T47D (cell line): ENCODE results near the gene PLXNA2.

Source experiments
- DNase-seq, 2 experiments: peaks; one replicate each; pipeline versions ENCODE4 v3.0.0 to v3.0.0-alpha.2; 2011 to 2012; ENCODE audit warnings: low read depth in 1 of 2, low spot score in 1 of 2
- JUND ChIP-seq: IDR thresholded peaks from 2 replicates; pipeline ENCODE4 v1.6.1; 2012; ENCODE audit warnings: low read depth
- in situ Hi-C: cut with HindIII; loops from 2 replicates; pipeline ENCODE4 v1.10.0; 2016; ENCODE audit warnings: low sequenced_read_pairs, low pct_unique_long_range_greater_than_20kb

PLXNA2 gene

DNA sequence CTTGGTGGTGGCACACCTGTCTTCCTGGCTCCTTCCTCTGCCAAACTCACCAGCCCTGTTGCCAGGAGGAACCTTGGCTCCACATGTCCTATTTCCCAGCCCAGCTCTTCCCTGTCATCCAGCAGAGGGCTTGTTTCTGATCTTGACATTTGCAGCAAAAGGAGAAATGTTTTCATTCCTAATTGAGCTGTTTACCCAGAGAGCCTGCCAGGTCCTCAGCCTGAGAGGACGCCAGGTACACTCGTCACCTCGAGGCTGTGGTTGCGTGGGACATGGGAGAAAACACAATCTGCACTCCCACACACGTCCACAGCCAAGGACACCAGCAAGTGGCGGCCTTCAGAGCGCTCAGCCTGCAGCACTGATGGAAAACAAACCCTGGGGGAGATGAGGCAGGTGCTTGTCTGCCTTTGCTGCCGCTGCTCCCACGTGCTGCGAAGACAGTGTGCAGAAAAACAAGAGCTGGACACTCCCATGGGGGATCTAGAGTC, 200.4 kb downstream of the PLXNA2 start:
- peak in 1 of 2 experiments; percentile 60 for DNase-seq
- TF ChIP-seq JUND: no peak
- in situ Hi-C loops: no loop called here

DNA sequence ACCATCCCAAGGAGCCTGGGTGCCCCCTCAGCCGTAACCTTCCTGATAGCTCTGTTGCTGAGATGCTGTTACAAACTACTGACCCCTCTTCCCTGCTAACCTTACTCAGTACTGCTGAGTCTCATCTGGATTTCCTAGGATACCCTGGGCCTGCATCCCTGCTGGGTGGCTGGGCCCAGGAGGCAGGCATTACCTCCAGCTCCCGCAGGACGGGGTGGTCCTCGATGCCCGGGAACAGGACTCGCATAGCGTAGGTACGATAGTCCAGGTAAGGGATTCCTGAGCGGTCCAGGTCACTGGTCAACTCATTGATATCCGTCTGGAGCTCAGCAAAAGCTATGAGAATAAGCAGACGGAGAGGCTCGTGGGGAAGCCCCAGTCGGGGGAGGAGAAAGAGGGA, 201.3 kb downstream of the PLXNA2 start:
- in situ Hi-C loops: no loop called here
- no peak for DNase-seq
- no peak for TF ChIP-seq JUND

DNA sequence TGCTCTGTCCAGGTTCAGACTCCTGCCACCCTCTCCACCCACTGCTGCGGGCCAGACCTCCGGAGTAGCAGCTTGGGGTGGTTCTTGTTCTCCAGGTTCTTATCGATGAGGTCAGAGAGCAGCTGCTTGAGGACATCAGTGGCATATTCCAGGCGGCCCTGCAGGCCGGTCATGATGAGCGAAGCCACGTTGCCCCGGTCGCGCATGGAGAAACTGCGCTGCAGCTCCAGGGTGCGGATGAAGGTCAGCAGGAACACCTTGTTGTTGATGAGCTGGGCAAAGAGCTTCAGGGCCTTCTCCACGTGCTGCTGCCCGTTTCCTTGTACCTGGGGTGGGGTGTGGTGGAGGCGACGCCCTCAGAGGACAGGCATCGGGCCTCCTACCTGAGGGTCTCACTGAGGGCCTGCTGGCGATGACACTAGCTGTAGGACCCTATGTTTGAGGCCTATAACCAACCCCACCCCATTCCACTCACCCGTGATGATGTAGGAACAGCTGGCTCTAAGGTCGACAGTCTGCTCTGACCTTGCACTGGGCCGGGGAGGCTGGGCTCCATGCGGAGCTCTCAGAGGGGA, 202.1 kb downstream of the PLXNA2 start:
- in situ Hi-C loops: no loop called here

GRCh38 chr1:208041505-208041904, 202.7 kb downstream of the PLXNA2 start:
- no peak for DNase-seq
- in situ Hi-C loops: no loop called here
- no peak for TF ChIP-seq JUND

More for the DNA sequence above, 202.1 kb downstream of the PLXNA2 start:
- no peak for DNase-seq
- TF ChIP-seq JUND: no peak

GRCh38 chr1:208040821-208041297, 203.3 kb downstream of the PLXNA2 start:
- in situ Hi-C loops: no loop called here

DNA sequence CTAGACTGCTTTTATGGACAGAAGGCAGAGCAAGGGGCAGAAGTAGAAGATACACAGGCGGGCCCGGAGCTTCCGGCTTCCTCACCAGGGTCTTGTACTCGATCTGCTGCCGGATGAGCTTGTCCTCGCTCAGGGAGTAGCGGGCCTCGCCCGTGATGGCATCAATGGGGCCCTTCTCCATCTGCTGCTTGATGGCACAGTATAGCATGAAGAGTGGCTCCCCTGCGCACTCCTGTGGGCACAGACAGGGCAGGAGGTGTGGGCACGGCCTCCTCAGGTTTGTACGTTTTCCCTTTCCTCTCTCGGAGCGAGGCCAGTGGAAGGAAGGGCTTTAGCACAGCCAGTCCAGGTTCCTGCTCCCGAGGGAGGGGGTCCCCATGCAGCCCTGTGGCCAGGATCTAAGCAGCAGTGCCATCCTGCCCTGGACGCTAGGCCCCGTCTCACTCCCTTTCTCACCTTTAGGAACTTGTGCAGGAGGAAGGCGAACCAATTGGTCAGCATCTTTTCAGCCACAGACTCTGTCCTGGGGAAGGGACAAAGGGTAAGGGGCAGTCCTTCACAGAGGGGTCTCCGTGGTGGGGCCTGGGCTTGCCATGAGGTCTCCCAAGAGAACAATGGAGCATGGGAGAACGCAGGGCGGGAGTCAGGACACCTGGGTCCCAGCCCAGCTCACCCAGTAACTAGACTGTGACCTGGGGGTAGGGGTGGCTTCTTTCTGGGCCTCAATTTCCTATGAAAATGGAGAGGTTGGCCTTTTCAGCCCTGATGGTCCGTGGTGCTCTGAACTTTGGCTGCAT, 204.4 kb downstream of the PLXNA2 start:
- no peak for DNase-seq
- in situ Hi-C loops: no loop called here
- TF ChIP-seq JUND: no peak

More at GRCh38 chr1:208040821-208041297, 203.3 kb downstream of the PLXNA2 start:
- no peak for DNase-seq
- no peak for TF ChIP-seq JUND

- in situ Hi-C loops: no loop called here
- TF ChIP-seq JUND: no peak
- DNase-seq: no peak
Measured at GRCh38 chr1:208038303-208038702, 205.9 kb downstream of the PLXNA2 start.

DNA sequence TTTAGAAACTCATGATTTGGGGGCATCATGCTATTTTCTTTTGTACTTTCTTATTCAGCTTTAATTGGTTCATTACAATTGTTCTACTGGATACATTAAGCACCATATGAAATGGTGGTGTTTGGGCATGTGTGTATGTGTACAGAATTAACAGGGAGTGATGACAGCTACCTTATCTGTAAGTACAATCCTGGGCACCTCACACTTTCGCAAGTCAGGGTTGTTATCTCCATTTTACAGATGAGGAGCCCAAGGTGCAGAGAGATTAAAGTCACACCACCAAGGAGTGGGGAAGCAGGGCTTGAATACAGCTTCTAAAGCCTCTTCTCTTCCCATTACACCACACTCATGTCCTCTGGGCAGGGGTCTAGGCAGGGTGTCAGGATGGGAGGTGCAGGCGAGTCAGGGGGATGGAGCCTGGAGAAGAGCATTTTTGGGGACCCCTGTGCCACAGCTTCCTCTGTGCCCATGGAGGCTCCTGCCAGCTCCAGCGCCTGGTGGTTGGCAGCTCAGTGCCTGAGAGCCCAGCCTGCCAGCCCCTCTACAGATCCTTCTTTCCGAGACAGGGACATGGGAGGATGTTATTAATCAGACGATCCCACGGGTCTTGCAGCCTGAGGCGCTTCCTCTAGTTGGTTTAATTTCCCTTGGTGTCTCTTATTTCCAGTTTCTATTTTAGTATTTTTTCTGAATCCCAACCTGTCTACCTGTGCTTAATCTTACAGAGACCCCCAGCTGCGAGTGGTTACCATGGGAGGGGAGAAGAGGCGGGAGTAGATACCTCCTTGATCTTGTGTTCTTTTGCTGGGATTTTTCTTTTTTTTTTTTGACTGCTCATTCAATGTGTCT, 207.0 kb downstream of the PLXNA2 start:
- no peak for DNase-seq
- no peak for TF ChIP-seq JUND
- in situ Hi-C loops: no loop called here

DNA sequence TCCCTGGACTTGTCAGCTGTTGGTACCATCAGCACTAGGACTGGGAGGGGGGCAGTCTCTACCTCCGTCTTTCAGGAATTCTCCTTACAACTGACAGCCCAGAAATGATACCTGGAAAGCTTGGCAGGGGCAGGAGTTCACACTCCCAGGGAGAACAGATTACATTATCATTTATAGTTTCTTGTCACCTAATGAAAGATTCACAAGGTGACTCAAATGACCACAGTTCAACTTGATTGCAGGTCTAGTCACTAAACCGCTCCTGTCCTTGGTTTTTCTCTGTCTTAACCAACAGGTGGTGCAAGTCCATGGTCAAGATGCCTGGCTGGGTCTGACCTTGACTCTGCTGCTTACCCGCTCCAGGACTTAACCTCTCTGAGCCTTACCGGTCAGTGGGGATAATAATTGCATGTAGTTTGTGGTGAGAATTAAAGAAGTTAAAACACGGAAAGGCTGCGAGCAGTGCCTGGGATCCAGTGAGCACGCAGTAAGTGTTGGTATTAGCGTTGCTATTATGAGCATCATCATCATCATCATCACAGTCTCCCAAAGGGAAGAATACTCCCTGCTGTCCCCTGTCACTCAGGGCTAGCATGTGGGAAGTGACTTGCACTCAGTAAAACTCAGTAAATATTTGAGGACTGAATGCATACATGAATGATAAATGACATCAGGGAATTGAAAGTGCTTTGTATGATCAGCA, 207.9 kb downstream of the PLXNA2 start:
- peak; percentile 58 to 69 for DNase-seq
- no peak for TF ChIP-seq JUND
- in situ Hi-C loops: no loop called here

GRCh38 chr1:208034135-208034534, 210.0 kb downstream of the PLXNA2 start:
- in situ Hi-C loops: no loop called here
- DNase-seq: no peak
- no peak for TF ChIP-seq JUND

DNA sequence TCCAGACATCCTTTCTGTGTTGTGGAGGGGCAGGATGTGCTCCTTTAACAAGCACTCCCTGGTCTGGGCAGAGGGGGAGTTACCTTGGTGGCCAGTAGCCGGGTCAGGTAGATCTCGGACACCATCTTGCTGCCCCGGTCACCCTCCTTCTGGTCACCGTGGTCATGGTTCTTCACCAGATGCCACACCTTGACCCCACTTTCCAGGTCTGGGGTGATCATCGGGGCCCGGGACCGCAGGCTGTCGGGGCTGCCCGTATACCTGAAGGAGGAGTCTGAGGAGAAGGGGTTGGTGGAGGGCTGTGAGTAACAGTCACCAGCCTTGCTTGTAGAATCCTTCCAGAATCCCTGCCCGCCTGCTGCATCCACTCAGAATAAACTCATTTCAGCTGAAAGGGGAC, 210.9 kb downstream of the PLXNA2 start:
- in situ Hi-C loops: no loop called here
- DNase-seq: no peak
- no peak for TF ChIP-seq JUND

- in situ Hi-C loops: no loop called here
- DNase-seq: no peak
- TF ChIP-seq JUND: no peak
Measured at GRCh38 chr1:208031932-208032320, 212.3 kb downstream of the PLXNA2 start.
